Osteoblast (primary cell): ENCODE data around the gene SFXN3. TPM values are rescaled to one million over a fixed set of nuclear protein-coding genes. Genes with fewer than 3 reads are reported as not detected.

Source experiments
- DNase-seq: peaks from one replicate; pipeline ENCODE4 v3.0.0; 2011; ENCODE audit warnings: low spot score, mixed read lengths; ENCODE audit not compliant: insufficient read length; ENCODE audit errors: missing footprints
- H2AFZ ChIP-seq: 2 replicates; pipeline ENCODE4 v1.6.0; 2011; ENCODE audit warnings: mild to moderate bottlenecking, low read length
- H3K27ac ChIP-seq: 2 replicates; pipeline ENCODE4 v1.5.1; 2011; ENCODE audit warnings: mild to moderate bottlenecking, low read depth, low read length, moderate library complexity
- H3K27me3 ChIP-seq: 2 replicates; pipeline ENCODE4 v1.6.0; 2012; ENCODE audit warnings: mild to moderate bottlenecking, control low read depth, inconsistent platforms, low read length, moderate library complexity; ENCODE audit not compliant: insufficient read depth
- H3K36me3 ChIP-seq: 2 replicates; pipeline ENCODE4 v1.5.1; 2011; ENCODE audit warnings: mild to moderate bottlenecking, low read length, control low read depth, moderate library complexity; ENCODE audit not compliant: insufficient read depth
- H3K4me1 ChIP-seq: 2 replicates; pipeline ENCODE4 v1.5.1; 2011; ENCODE audit warnings: mild to moderate bottlenecking, low read length, control low read depth, moderate library complexity; ENCODE audit not compliant: insufficient read depth
- H3K4me2 ChIP-seq: 2 replicates; pipeline ENCODE4 v1.6.0; 2011; ENCODE audit warnings: mild to moderate bottlenecking, low read length; ENCODE audit not compliant: insufficient read depth
- H3K4me3 ChIP-seq: fragments of 200-600 bp; sonication (generic); 3 replicates; pipeline ENCODE4 v1.5.1; 2012; ENCODE audit warnings: mild to moderate bottlenecking, low read length, inconsistent platforms; ENCODE audit not compliant: insufficient read depth
- H3K79me2 ChIP-seq: 2 replicates; pipeline ENCODE4 v1.6.0; 2012; ENCODE audit warnings: mild to moderate bottlenecking, low read length, control low read depth, inconsistent platforms; ENCODE audit not compliant: insufficient read depth
- H3K9me3 ChIP-seq: 2 replicates; pipeline ENCODE4 v1.5.1; 2011; ENCODE audit warnings: low read depth, low read length, control low read depth
- H4K20me1 ChIP-seq: 2 replicates; pipeline ENCODE4 v1.6.0; 2012; ENCODE audit warnings: mild to moderate bottlenecking, low read length, control low read depth; ENCODE audit not compliant: insufficient read depth
- total RNA-seq: library from RNA; depleted of rRNA; stranded (reverse); fragments of >200 nt; gene quantifications from 2 replicates; pipeline ENCODE4 v1.2.3, GENCODE V29; 2012
- TF ChIP-seq, protein P1 (sequence below): IDR thresholded peaks from 2 replicates; pipeline ENCODE4 v1.5.1; 2011; ENCODE audit warnings: mild to moderate bottlenecking, low read depth, low read length, moderate library complexity; ENCODE audit errors: extremely low read depth

SFXN3 gene, protein sequence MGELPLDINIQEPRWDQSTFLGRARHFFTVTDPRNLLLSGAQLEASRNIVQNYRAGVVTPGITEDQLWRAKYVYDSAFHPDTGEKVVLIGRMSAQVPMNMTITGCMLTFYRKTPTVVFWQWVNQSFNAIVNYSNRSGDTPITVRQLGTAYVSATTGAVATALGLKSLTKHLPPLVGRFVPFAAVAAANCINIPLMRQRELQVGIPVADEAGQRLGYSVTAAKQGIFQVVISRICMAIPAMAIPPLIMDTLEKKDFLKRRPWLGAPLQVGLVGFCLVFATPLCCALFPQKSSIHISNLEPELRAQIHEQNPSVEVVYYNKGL
- 103 and 106 TPM in 2 replicates for total RNA-seq

DNA sequence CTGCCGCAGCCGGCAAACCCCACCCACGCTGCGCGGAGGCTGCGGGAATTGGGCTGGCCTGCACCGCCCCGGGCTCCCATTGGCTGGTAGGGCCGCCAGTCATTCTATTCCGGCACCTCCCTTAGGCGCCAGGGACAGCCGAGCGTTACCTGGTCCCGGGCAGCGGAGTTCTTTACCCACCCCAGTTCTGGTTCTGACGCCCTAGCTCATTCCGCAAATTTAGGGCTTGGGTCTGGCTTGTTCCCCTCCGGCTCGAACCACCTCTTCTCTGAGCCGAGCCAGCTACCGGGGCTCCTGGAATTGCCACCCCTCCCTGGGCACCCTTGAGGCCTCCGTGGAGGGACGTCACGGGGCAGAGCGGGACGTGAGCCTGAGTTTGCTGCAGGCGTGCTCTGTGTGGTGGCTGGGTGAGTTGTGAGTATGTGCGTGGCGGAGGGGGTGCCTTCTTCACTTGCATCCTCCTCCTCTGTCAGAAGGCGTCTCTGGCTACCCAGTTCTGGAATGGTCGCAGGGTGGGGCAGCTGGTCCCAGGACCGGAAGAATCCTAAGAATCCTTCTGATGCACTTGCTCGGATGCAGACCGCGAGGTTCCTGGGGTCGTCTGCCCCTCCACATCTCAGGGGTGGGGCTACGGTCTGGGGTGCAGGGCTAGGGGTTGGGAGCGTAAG, at the start of gene SFXN3, which contains the start of gene PDZD7:
Gene SFXN3 (plus strand): TSS at position 107 of the 668 bp plus-strand sequence. CDS start 3,461 bp downstream, outside the sequence.
Gene PDZD7 (minus strand): TSS at position 2 of the 668 bp plus-strand sequence. CDS start 910 bp downstream, outside the sequence.
- TF ChIP-seq, protein P1, sequence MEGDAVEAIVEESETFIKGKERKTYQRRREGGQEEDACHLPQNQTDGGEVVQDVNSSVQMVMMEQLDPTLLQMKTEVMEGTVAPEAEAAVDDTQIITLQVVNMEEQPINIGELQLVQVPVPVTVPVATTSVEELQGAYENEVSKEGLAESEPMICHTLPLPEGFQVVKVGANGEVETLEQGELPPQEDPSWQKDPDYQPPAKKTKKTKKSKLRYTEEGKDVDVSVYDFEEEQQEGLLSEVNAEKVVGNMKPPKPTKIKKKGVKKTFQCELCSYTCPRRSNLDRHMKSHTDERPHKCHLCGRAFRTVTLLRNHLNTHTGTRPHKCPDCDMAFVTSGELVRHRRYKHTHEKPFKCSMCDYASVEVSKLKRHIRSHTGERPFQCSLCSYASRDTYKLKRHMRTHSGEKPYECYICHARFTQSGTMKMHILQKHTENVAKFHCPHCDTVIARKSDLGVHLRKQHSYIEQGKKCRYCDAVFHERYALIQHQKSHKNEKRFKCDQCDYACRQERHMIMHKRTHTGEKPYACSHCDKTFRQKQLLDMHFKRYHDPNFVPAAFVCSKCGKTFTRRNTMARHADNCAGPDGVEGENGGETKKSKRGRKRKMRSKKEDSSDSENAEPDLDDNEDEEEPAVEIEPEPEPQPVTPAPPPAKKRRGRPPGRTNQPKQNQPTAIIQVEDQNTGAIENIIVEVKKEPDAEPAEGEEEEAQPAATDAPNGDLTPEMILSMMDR, result no peak

DNA sequence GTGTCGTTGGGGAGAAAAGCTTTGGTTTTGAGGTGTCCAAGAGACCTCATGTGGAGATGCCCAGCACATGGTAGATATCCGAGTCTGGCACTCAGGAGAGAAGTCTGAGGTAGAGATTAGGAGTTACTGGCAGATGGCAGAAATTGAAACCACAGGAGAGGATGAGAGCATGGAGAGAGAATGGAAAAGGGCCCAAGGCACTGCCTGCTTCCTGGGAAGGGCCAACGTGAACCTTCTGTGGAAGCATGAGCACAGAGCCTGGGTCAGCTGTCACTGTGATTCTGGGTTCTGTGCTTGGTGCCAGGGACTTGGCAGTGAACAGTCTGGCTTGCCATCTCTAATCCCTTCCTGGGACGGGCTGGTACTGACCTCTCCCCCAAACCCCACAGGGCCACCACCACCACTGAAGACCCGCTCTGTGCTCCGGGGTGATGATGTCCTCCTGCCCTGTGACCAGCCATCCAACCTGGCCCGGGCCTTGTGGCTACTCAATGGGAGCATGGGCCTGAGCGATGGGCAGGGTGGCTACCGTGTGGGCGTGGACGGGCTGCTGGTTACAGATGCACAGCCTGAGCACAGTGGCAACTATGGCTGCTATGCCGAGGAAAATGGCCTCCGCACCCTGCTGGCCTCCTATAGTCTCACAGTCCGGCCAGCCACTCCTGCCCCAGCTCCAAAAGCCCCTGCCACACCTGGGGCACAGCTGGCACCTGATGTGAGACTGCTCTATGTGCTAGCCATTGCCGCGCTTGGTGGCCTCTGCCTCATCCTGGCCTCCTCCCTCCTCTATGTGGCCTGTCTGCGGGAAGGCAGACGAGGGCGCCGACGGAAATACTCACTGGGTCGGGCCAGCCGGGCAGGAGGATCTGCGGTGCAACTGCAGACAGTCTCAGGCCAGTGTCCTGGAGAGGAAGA, 47.9 kb upstream of the SFXN3 start:
- H3K27ac ChIP-seq, result no peak overlapping the region

More for the DNA sequence above, at the start of gene SFXN3, which contains the start of gene PDZD7:
- Histone ChIP-seq H3K27me3 (peaks cover 13% of the 10 kb centered on the region), H3K27ac (peak within 1 kb of the TSS; percentile 92), H3K79me2 (peaks cover 37% of the 10 kb centered on the region), H2AFZ (peak within 1 kb of the TSS; percentile 97), H3K9me3 (no peaks in the 10 kb centered on the region), H3K4me3 (peak within 1 kb of the TSS; percentile 82), H3K36me3 (peaks cover 19% of the 10 kb centered on the region), H3K4me2 (peak within 1 kb of the TSS; percentile 86), H3K4me1 (peaks cover 19% of the 10 kb centered on the region), H4K20me1 (peaks cover 26% of the 10 kb centered on the region)
- peak; percentile 98 for DNase-seq

DNA sequence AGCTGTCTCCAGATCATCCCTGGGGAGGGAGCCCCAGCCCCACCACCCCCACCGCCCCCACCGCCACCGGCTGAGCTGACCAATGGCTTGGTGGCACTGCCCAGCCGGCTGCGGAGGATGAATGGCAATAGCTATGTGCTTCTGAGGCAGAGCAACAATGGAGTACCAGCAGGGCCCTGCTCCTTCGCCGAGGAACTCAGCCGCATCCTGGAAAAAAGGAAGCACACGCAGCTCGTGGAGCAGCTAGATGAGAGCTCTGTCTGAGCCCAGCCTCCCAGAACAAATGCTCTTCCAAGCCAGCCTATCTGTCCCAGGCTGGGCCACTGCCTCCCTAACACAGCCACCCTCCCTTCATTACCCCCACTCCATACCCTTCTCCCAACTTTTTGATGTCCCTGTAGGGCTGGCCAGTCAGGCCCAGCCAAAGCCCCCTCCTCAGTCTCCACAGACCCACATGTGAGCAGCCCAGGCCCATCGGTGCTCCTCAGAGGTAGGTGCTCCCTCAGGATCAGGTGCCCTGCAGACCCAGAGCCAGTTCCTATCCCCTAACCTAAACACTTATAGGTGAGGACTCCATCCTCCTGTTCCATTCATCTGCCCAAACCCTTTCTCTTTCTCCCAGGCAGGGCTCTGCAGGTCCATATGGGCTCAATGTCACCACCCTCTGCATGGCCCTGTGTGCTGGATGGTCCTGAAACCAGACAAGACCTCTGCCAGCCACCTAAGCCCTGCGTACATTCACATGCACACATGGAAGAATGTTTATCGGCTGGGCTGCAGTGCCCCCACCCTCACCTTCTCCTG, 47.0 kb upstream of the SFXN3 start:
- no peak overlapping the region for H3K4me3 ChIP-seq
- H3K36me3 ChIP-seq, result peaks cover 23% of the 10 kb centered on the region
- no peaks in the 10 kb centered on the region for H3K27me3 ChIP-seq
- no peak for DNase-seq
- no peaks in the 10 kb centered on the region for H3K9me3 ChIP-seq
- peaks cover 33% of the 10 kb centered on the region for H3K79me2 ChIP-seq
- H3K4me2 ChIP-seq, result no peak overlapping the region
- TF ChIP-seq, protein P1, result no peak
- no peak overlapping the region for H3K27ac ChIP-seq
- H3K4me1 ChIP-seq, result peaks cover 21% of the 10 kb centered on the region
- no peaks in the 10 kb centered on the region for H4K20me1 ChIP-seq
- H2AFZ ChIP-seq, result no peak overlapping the region

More for the DNA sequence above, 47.9 kb upstream of the SFXN3 start:
- peaks cover 24% of the 10 kb centered on the region for H3K79me2 ChIP-seq
- TF ChIP-seq, protein P1, result no peak
- H3K4me3 ChIP-seq, result no peak overlapping the region
- peaks cover 16% of the 10 kb centered on the region for H3K4me1 ChIP-seq
- no peaks in the 10 kb centered on the region for H4K20me1 ChIP-seq
- H2AFZ ChIP-seq, result no peak overlapping the region
- no peaks in the 10 kb centered on the region for H3K27me3 ChIP-seq
- H3K9me3 ChIP-seq, result no peaks in the 10 kb centered on the region
- DNase-seq, result no peak
- H3K36me3 ChIP-seq, result peaks cover 19% of the 10 kb centered on the region
- H3K4me2 ChIP-seq, result no peak overlapping the region
